Activated CD8-positive, alpha-beta memory T cell treated with anti-CD3 and anti-CD28 coated beads for 1 hour (primary cell): Measurements from ENCODE around the gene ERCC5.

Experiments
- DNase-seq, 2 donors: peaks; one replicate each; pipeline ENCODE4 v3.0.0-alpha.2; 2020; ENCODE audit warnings: low read depth in 1 of 2; ENCODE audit errors: extremely low read depth in 1 of 2

The ERCC5 gene

GRCh38 chr13:102845630-102846260, at the start of gene ERCC5:
Gene ERCC5 (plus strand): TSS chr13:102846032. CDS start chr13:102846267, 235 bp downstream.
- DNase-seq: peak; percentile 88 to 89

- peak; percentile 34 to 54 for DNase-seq
Measured at GRCh38 chr13:102798581-102799425, 47.0 kb upstream of the ERCC5 start, which contains the start of the genes BIVM and POGLUT2. Gene BIVM (plus strand): TSS chr13:102799119. CDS start chr13:102807268, 8,149 bp downstream. Gene POGLUT2 (minus strand): TSS chr13:102798976. CDS start chr13:102798670, 306 bp downstream.

- no peak for DNase-seq
Measured at GRCh38 chr13:102799426-102800144, 46.2 kb upstream of the ERCC5 start.

GRCh38 chr13:102800145-102801041, 45.4 kb upstream of the ERCC5 start:
- DNase-seq: peak; percentile 62 to 79

- DNase-seq: no peak
Measured at GRCh38 chr13:102805680-102806079, 40.2 kb upstream of the ERCC5 start.

GRCh38 chr13:102807699-102808098, 38.1 kb upstream of the ERCC5 start:
- no peak for DNase-seq

GRCh38 chr13:102812611-102813287, 33.1 kb upstream of the ERCC5 start:
- no peak for DNase-seq

GRCh38 chr13:102814025-102814607, 31.7 kb upstream of the ERCC5 start:
- no peak for DNase-seq

- DNase-seq: no peak
Measured at GRCh38 chr13:102814793-102815192, 31.0 kb upstream of the ERCC5 start.

- DNase-seq: no peak
Measured at GRCh38 chr13:102815788-102816187, 30.0 kb upstream of the ERCC5 start.

- no peak for DNase-seq
Measured at GRCh38 chr13:102816708-102817107, 29.1 kb upstream of the ERCC5 start.

- DNase-seq: no peak
Measured at GRCh38 chr13:102817241-102817640, 28.6 kb upstream of the ERCC5 start.

- DNase-seq: no peak
Measured at GRCh38 chr13:102817907-102818306, 27.9 kb upstream of the ERCC5 start.

- no peak for DNase-seq
Measured at GRCh38 chr13:102825400-102825799, 20.4 kb upstream of the ERCC5 start.

- no peak for DNase-seq
Measured at GRCh38 chr13:102825921-102826706, 19.7 kb upstream of the ERCC5 start.

- no peak for DNase-seq
Measured at GRCh38 chr13:102830646-102831045, 15.2 kb upstream of the ERCC5 start.

GRCh38 chr13:102836471-102836870, 9.4 kb upstream of the ERCC5 start:
- DNase-seq: no peak

- no peak for DNase-seq
Measured at GRCh38 chr13:102838273-102838672, 7.6 kb upstream of the ERCC5 start.

GRCh38 chr13:102838982-102839381, 6.8 kb upstream of the ERCC5 start:
- DNase-seq: no peak
